ENCODE data around the gene KRT79.

Gene KRT79

GRCh38 chr12:52832451-52832850 is 1.7 kb downstream of the KRT79 start:
- no peak for DNase-seq (ENCODE audit: low read depth, low spot score)
- CTCF ChIA-PET = interaction anchor here (1.2 kb wide), 1 partner anchor 675 kb away, joined by 3 read pairs; no protein-coding TSS in a partner anchor
- H3K4me3 ChIP-seq (ENCODE audit: low read depth, low read length) = no peak overlapping the region
- POLR2A ChIA-PET = no interaction called here
- no peak for TF ChIP-seq CTCF (IDR thresholded peaks at IDR 0.05; ENCODE audit: insufficient read depth, low read length, missing control alignments)

GRCh38 chr12:52831251-52831650 is 2.9 kb downstream of the KRT79 start:
- CTCF ChIA-PET = no interaction called here
- no peak for TF ChIP-seq CTCF (IDR thresholded peaks at IDR 0.05; ENCODE audit: insufficient read depth, low read length, missing control alignments)
- no peak for DNase-seq (ENCODE audit: low read depth, low spot score)
- POLR2A ChIA-PET = no interaction called here
- H3K4me3 ChIP-seq (ENCODE audit: low read depth, low read length) = no peak overlapping the region

GRCh38 chr12:52829986-52830770 is 3.9 kb downstream of the KRT79 start:
- H3K4me3 ChIP-seq (ENCODE audit: low read depth, low read length) = no peak overlapping the region
- TF ChIP-seq CTCF (IDR thresholded peaks at IDR 0.05; ENCODE audit: insufficient read depth, low read length, missing control alignments) = no peak
- POLR2A ChIA-PET = no interaction called here
- CTCF ChIA-PET = interaction anchor here (0.8 kb wide), 1 partner anchor 10 kb away, joined by 3 read pairs; no protein-coding TSS in a partner anchor
- no peak for DNase-seq (ENCODE audit: low read depth, low spot score)

- DNase-seq (ENCODE audit: low read depth, low spot score) = no peak
- ChIA-PET CTCF (no interaction called here), POLR2A (no interaction called here)
- no peak for TF ChIP-seq CTCF (IDR thresholded peaks at IDR 0.05; ENCODE audit: insufficient read depth, low read length, missing control alignments)
- H3K4me3 ChIP-seq (ENCODE audit: low read depth, low read length) = no peak overlapping the region
Measured at GRCh38 chr12:52828591-52829021, 5.5 kb downstream of the KRT79 start.

- DNase-seq (ENCODE audit: low read depth, low spot score) = no peak
- H3K4me3 ChIP-seq (ENCODE audit: low read depth, low read length) = no peak overlapping the region
- ChIA-PET CTCF (no interaction called here), POLR2A (no interaction called here)
- no peak for TF ChIP-seq CTCF (IDR thresholded peaks at IDR 0.05; ENCODE audit: insufficient read depth, low read length, missing control alignments)
Measured at GRCh38 chr12:52828156-52828555, 6.0 kb downstream of the KRT79 start.

GRCh38 chr12:52827499-52828090 is 6.5 kb downstream of the KRT79 start:
- no peak for TF ChIP-seq CTCF (IDR thresholded peaks at IDR 0.05; ENCODE audit: insufficient read depth, low read length, missing control alignments)
- no peak for DNase-seq (ENCODE audit: low read depth, low spot score)
- POLR2A ChIA-PET = no interaction called here
- CTCF ChIA-PET = interaction anchor here (1.0 kb wide), 1 partner anchor 9 kb away, joined by 3 read pairs; no protein-coding TSS in a partner anchor
- no peak overlapping the region for H3K4me3 ChIP-seq (ENCODE audit: low read depth, low read length)
